BLaER1 treated with 17β-estradiol and CSF1 and Interleukin-3, amounts not matched to agents 10 nM and 100 nM (cell line): ENCODE results near the gene MORC1.

Experiments
- H3K27ac ChIP-seq, 11 experiments: shearing (Covaris generic); formaldehyde crosslinking; 2 replicates each; pipeline ENCODE4 v1.8.1; 2022
- H3K27me3 ChIP-seq, 11 experiments: shearing (Covaris generic); formaldehyde crosslinking; 2 replicates each; pipeline ENCODE4 v1.8.1; 2022
- H3K36me3 ChIP-seq, 11 experiments: shearing (Covaris generic); formaldehyde crosslinking; 2 replicates each; pipeline ENCODE4 v1.8.1; 2022
- H3K4me1 ChIP-seq, 10 experiments: shearing (Covaris generic); formaldehyde crosslinking; 2 replicates each; pipeline ENCODE4 v1.8.1; 2022
- H3K4me2 ChIP-seq, 11 experiments: shearing (Covaris generic); formaldehyde crosslinking; 2 replicates each; pipeline ENCODE4 v1.8.1; 2022
- H3K4me3 ChIP-seq, 10 experiments: shearing (Covaris generic); formaldehyde crosslinking; 2 replicates each; pipeline ENCODE4 v1.8.1; 2022
- H3K9ac ChIP-seq, 11 experiments: shearing (Covaris generic); formaldehyde crosslinking; 2 replicates each; pipeline ENCODE4 v1.8.1; 2022
- H3K9me3 ChIP-seq, 11 experiments: shearing (Covaris generic); formaldehyde crosslinking; replicated peaks in 1 of 11; 2 replicates each; pipeline ENCODE4 v1.8.1; 2022
- H4K20me1 ChIP-seq, 11 experiments: shearing (Covaris generic); formaldehyde crosslinking; 2 replicates each; pipeline ENCODE4 v1.8.1; 2022
- Cebpa-rat ChIP-seq, 11 experiments: shearing (Covaris generic); IDR thresholded peaks; 2 replicates each; pipeline ENCODE4 v1.8.1; 2022

Gene MORC1

DNA sequence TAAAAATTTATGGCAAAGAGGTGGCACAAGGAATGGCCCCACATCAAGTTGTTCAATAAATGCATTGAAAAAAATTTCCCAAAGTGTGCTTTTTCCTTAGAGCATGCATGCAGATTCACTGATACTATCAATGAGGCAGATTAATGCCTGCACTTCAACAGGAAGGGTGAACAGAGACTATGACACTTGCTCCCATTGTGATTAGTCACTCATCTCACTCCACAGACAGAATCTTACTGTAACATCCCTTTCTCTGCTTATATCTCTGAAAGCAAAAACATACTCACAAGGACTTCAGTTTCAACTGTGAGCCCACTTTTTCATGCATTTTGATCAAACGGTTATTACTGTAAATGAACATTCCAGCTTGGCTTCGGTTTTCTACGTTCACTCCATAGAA lies 60.9 kb downstream of the MORC1 start:
- peaks cover 0 to 9% (median 5%) of the 10 kb centered on the region in 11 experiments; a peak in 10 of 22 replicates for H3K9me3 ChIP-seq
- peaks cover 4 to 78% (median 12%) of the 10 kb centered on the region in 10 experiments; a peak in 16 of 20 replicates for H3K4me1 ChIP-seq
- H3K9ac ChIP-seq, result no peak overlapping the region
- H3K27ac ChIP-seq, result no peak overlapping the region
- no peaks in the 10 kb centered on the region for H3K27me3 ChIP-seq
- no peak for TF ChIP-seq Cebpa-rat (IDR thresholded peaks at IDR 0.05)
- peak overlapping the region in 2 of 11 experiments; percentile 32 to 52; a peak in 4 of 22 replicates for H3K4me2 ChIP-seq
- no peak overlapping the region for H3K4me3 ChIP-seq
- H4K20me1 ChIP-seq, result no peaks in the 10 kb centered on the region
- H3K36me3 ChIP-seq, result no peaks in the 10 kb centered on the region

DNA sequence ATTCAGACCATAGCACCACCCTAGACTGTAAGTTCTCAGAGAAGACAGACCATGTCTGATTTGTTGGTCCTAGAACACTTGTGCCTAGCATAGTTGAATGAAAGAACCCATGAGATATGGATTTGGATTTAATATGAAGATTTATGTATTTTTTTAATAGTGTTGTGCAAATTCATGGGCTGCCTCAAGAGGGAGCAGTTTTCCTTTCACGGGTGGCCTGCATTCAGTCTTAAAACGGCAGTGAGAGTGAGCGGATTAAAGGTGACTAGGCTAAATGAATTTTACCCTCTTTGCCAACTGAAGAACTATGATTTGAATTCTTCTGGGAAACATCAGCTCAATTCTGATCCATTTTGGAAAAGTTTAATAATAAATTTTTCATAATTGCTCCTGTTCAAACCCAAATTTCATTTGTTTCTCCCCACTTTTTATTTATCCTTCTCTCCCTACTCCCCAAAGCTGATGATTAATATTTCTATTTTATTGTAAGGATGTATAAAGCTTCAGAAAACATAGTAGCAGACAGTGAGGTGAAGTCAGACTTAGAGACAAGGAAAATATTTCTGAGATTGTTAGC lies 67.3 kb downstream of the MORC1 start:
- H3K36me3 ChIP-seq, result no peaks in the 10 kb centered on the region
- H3K27ac ChIP-seq, result no peak overlapping the region
- peaks cover 0 to 9% (median 5%) of the 10 kb centered on the region in 11 experiments; a peak in 10 of 22 replicates for H3K9me3 ChIP-seq
- no peak overlapping the region for H3K4me2 ChIP-seq
- H3K4me3 ChIP-seq, result no peak overlapping the region
- H3K4me1 ChIP-seq, result peaks cover 5 to 19% (median 8%) of the 10 kb centered on the region in 10 experiments; a peak in 16 of 20 replicates
- TF ChIP-seq Cebpa-rat (IDR thresholded peaks at IDR 0.05), result no peak
- H3K27me3 ChIP-seq, result no peaks in the 10 kb centered on the region
- H3K9ac ChIP-seq, result no peak overlapping the region
- no peaks in the 10 kb centered on the region for H4K20me1 ChIP-seq

DNA sequence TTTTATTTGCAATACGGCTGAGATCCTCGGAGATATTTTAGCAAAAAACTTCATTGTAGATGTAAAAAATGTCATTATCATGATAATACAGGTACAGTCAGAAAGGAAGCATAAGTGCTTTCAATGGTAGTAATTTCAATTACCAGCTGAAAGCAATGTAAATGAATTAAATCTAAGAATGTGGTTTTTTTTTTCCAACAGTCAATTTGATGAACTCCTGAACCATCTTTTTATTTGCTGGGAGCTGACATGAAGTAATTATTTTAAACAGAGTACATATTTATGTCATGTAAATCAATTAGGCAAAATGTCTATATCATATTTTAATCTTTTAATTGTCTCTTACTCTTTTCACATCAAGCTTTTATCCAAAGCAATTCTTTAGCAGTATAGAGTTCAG lies 70.6 kb downstream of the MORC1 start:
- TF ChIP-seq Cebpa-rat (IDR thresholded peaks at IDR 0.05), result no peak
- Histone ChIP-seq H3K27ac (no peak overlapping the region), H3K9me3 (no peaks in the 10 kb centered on the region), H4K20me1 (no peaks in the 10 kb centered on the region), H3K4me2 (no peak overlapping the region), H3K9ac (no peak overlapping the region), H3K4me1 (peaks cover 3 to 25% (median 5%) of the 10 kb centered on the region in 10 experiments; a peak in 16 of 20 replicates), H3K27me3 (no peaks in the 10 kb centered on the region), H3K36me3 (no peaks in the 10 kb centered on the region), H3K4me3 (no peak overlapping the region)

DNA sequence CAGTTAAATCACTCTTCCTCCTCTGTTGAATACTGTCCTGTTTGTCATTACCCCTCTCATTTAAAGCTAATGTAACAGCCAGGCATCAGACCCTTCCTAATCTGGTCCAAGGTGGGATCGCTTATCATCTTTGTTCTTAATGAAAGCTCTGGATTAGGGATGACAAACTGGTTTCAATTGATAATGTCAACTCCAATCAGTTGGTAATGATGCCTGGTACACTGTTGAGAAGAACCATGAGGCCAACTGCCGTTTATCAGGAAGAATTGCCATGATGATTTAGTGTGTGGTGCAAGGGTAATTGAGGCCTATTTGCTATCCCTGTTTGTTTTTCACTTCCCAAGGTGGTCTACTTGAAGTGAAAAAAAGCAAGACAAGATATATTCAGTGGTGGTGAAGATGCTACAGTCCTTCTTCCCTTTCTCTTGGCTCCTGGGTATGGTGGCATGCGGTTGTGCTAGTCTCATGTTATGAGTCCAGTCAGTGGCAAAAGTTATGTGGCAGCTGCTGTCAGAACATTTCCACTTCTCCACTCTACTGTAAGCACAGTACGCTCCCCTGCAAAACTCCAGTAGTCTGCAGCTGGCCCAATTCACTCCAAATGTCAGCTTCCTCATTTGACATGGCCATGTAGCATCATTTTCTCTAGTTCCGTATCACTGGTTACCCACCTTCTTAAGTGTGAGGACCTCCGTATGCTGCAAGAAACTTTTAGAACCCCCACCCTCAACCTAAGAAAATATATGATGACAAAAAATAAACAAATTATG lies 72.5 kb downstream of the MORC1 start:
- TF ChIP-seq Cebpa-rat (IDR thresholded peaks at IDR 0.05), result no peak
- Histone ChIP-seq H3K27ac (no peak overlapping the region), H3K36me3 (no peaks in the 10 kb centered on the region), H3K9ac (no peak overlapping the region), H4K20me1 (no peaks in the 10 kb centered on the region), H3K4me1 (peaks cover 0 to 26% (median 0%) of the 10 kb centered on the region in 10 experiments; a peak in 3 of 20 replicates), H3K4me3 (no peak overlapping the region), H3K27me3 (no peaks in the 10 kb centered on the region), H3K9me3 (no peaks in the 10 kb centered on the region), H3K4me2 (no peak overlapping the region)

DNA sequence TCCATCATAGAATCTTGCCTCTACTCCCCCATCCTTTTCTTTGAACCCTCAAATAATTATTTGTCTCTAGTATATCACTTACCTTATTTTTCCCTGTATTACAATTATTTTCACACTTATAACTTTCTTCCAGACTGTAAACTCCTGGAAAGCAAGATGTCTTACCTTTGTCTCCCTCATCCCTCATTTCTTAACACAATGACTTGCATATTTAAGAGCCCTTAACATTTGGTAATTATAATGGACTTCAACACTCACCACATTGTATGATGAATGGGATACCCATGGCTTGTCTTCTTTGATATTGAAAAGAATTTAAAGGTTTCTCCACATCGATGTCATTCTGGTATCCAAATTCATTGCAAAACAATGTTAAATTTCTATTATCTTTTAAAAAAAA lies 82.9 kb downstream of the MORC1 start:
- H3K27ac ChIP-seq, result no peak overlapping the region
- no peak overlapping the region for H3K4me3 ChIP-seq
- peaks cover 0 to 6% (median 0%) of the 10 kb centered on the region in 11 experiments; a peak in 3 of 22 replicates for H3K9me3 ChIP-seq

DNA sequence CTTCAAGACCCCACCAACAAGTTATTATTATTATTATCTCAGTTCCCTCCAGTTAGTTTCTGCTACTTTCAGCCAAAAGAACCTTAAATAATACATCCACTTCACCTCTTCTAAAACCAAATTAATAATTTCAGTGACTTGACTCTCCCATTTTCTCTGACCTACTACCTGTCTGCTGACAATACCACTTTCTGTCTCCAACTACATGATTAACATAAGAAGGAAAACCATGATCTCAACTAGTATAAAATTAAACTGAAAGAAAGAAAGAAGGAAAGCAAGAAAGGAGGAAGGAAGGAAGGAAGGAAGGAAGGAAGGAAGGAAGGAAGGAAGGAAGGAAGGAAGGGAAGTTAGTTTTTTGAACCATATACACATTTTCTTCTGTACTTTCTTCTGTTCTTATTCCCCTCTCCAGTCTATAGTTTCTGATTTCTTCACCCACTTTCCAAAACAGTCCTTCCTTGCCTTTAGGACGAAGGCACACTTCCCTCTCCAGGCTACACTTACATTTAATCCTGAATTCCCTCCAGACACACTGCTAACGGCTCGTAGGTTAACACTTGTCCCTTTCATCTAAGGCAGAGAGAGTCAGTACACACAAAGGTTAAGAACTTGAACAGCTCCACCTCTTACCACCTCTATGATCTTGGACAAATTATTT lies 84.8 kb downstream of the MORC1 start:
- Histone ChIP-seq H3K36me3 (no peaks in the 10 kb centered on the region), H3K9me3 (no peaks in the 10 kb centered on the region; a peak in 2 of 22 replicates), H3K27me3 (no peaks in the 10 kb centered on the region), H3K4me3 (no peak overlapping the region), H4K20me1 (no peaks in the 10 kb centered on the region), H3K9ac (no peak overlapping the region), H3K4me1 (peaks cover 0 to 6% (median 2%) of the 10 kb centered on the region in 10 experiments; a peak in 6 of 20 replicates), H3K4me2 (peak overlapping the region in 4 of 11 experiments; percentile 29 to 36 (median 36); a peak in 5 of 22 replicates), H3K27ac (no peak overlapping the region)
- no peak for TF ChIP-seq Cebpa-rat (IDR thresholded peaks at IDR 0.05)

More for the DNA sequence above, 82.9 kb downstream of the MORC1 start:
- peaks cover 0 to 6% (median 2%) of the 10 kb centered on the region in 10 experiments; a peak in 6 of 20 replicates for H3K4me1 ChIP-seq
- H4K20me1 ChIP-seq, result no peaks in the 10 kb centered on the region
- no peak overlapping the region for H3K4me2 ChIP-seq
- H3K27me3 ChIP-seq, result no peaks in the 10 kb centered on the region
- H3K36me3 ChIP-seq, result no peaks in the 10 kb centered on the region
- H3K9ac ChIP-seq, result no peak overlapping the region
- no peak for TF ChIP-seq Cebpa-rat (IDR thresholded peaks at IDR 0.05)

DNA sequence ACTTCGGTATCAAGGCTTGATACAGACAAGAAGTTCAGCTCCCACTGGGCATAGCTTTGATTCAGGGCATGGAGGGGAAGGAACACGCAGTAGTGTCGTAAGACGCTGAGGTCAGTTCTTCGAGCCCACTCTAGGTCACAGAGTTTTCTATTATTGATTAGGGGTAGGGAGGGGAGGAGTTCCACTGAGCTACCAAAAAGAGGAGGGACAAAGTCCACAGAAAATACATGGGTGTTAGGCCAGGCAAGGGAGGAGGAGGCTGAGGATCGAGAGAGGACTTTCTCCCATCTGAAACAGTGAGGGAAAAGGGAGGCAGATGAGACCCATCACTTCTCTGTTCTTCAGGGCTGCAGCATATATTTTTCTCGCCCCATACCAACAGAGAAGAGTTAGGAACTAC lies 89.2 kb downstream of the MORC1 start:
- Histone ChIP-seq H3K27ac (no peak overlapping the region), H3K4me2 (no peak overlapping the region), H3K36me3 (no peaks in the 10 kb centered on the region), H3K9me3 (no peaks in the 10 kb centered on the region), H4K20me1 (no peaks in the 10 kb centered on the region), H3K4me1 (peaks cover 0 to 6% (median 2%) of the 10 kb centered on the region in 10 experiments; a peak in 6 of 20 replicates), H3K9ac (no peak overlapping the region), H3K27me3 (no peaks in the 10 kb centered on the region), H3K4me3 (no peak overlapping the region)
- TF ChIP-seq Cebpa-rat (IDR thresholded peaks at IDR 0.05), result no peak

DNA sequence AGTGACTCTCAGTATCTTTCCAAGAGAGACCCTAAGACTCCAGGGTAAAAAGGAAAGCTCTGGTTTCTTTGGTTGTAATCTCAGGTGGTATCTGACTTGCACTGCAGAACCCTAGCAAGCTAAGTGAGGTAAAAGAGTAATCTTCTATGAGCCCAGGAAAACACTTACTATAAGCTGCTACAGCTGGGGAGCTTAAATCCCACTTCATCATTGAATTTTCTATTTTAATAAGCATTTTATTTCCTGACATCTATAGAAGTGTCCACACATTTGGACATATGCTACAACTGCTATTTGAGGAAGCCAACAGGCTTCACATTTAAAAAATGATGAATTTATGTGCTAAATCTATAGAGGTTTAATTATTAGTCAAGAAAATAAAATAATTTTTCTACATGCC lies 91.1 kb downstream of the MORC1 start:
- Histone ChIP-seq H3K4me3 (no peak overlapping the region), H3K27me3 (no peaks in the 10 kb centered on the region), H3K9me3 (no peaks in the 10 kb centered on the region), H4K20me1 (no peaks in the 10 kb centered on the region), H3K27ac (no peak overlapping the region), H3K4me1 (peaks cover 0 to 2% (median 0%) of the 10 kb centered on the region in 10 experiments; a peak in 5 of 20 replicates), H3K9ac (no peak overlapping the region), H3K36me3 (no peaks in the 10 kb centered on the region), H3K4me2 (no peak overlapping the region)
- TF ChIP-seq Cebpa-rat (IDR thresholded peaks at IDR 0.05), result no peak

DNA sequence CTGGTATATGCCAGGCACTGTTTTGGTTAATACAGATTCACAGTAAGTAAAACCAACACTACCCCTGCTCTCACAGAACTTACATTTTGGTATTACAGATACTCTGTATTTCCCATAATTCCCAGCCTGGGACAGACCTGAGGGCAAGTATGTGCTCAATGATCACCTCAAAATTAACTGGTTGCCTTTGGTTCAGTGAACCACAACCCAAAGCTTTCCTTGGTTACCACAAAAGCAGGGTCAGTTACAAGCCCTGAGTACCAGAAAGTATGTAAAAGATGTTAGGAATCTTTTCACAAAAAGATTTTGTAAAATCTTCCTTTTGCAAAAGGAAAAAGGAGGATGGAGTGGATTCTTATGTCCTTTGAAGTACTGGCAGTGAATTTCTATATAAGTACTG lies 92.0 kb downstream of the MORC1 start:
- H3K4me2 ChIP-seq, result no peak overlapping the region
- no peaks in the 10 kb centered on the region for H4K20me1 ChIP-seq

More for the DNA sequence above, 92.0 kb downstream of the MORC1 start:
- no peak for TF ChIP-seq Cebpa-rat (IDR thresholded peaks at IDR 0.05)
- Histone ChIP-seq H3K9me3 (no peaks in the 10 kb centered on the region), H3K36me3 (no peaks in the 10 kb centered on the region), H3K9ac (no peak overlapping the region), H3K27ac (no peak overlapping the region), H3K4me3 (no peak overlapping the region), H3K27me3 (no peaks in the 10 kb centered on the region), H3K4me1 (peaks cover 0 to 12% (median 2%) of the 10 kb centered on the region in 10 experiments; a peak in 8 of 20 replicates)
